ENCODE measurements around the gene PLCB4. TPM values are rescaled to one million over a fixed set of nuclear protein-coding genes. Genes with fewer than 3 reads are reported as not detected.

PLCB4 gene
- total and polyA plus RNA-seq, 2 experiments from 2014 or later = 6.5 to 16.1 TPM

DNA sequence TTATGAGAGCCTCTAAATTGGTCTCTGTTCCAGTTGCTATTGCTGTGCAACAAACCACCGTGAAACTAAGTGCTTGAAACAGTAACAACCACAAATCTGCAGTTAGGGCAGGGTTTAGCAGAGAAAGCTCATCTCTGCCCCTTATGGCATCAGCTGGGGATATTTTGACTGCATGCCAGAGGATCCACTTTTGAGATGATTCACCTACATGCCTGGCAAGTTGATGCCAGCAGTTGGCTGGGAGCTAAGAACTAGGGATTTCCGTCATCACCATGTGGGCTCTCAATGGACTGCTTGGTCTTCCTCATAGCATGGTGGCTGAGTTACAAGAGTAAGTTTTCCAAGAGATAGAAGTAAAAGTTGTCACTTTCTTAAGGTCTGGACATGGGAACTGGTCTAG lies 35.1 kb downstream of the PLCB4 start (continued):
- TF ChIP-seq, protein P1, sequence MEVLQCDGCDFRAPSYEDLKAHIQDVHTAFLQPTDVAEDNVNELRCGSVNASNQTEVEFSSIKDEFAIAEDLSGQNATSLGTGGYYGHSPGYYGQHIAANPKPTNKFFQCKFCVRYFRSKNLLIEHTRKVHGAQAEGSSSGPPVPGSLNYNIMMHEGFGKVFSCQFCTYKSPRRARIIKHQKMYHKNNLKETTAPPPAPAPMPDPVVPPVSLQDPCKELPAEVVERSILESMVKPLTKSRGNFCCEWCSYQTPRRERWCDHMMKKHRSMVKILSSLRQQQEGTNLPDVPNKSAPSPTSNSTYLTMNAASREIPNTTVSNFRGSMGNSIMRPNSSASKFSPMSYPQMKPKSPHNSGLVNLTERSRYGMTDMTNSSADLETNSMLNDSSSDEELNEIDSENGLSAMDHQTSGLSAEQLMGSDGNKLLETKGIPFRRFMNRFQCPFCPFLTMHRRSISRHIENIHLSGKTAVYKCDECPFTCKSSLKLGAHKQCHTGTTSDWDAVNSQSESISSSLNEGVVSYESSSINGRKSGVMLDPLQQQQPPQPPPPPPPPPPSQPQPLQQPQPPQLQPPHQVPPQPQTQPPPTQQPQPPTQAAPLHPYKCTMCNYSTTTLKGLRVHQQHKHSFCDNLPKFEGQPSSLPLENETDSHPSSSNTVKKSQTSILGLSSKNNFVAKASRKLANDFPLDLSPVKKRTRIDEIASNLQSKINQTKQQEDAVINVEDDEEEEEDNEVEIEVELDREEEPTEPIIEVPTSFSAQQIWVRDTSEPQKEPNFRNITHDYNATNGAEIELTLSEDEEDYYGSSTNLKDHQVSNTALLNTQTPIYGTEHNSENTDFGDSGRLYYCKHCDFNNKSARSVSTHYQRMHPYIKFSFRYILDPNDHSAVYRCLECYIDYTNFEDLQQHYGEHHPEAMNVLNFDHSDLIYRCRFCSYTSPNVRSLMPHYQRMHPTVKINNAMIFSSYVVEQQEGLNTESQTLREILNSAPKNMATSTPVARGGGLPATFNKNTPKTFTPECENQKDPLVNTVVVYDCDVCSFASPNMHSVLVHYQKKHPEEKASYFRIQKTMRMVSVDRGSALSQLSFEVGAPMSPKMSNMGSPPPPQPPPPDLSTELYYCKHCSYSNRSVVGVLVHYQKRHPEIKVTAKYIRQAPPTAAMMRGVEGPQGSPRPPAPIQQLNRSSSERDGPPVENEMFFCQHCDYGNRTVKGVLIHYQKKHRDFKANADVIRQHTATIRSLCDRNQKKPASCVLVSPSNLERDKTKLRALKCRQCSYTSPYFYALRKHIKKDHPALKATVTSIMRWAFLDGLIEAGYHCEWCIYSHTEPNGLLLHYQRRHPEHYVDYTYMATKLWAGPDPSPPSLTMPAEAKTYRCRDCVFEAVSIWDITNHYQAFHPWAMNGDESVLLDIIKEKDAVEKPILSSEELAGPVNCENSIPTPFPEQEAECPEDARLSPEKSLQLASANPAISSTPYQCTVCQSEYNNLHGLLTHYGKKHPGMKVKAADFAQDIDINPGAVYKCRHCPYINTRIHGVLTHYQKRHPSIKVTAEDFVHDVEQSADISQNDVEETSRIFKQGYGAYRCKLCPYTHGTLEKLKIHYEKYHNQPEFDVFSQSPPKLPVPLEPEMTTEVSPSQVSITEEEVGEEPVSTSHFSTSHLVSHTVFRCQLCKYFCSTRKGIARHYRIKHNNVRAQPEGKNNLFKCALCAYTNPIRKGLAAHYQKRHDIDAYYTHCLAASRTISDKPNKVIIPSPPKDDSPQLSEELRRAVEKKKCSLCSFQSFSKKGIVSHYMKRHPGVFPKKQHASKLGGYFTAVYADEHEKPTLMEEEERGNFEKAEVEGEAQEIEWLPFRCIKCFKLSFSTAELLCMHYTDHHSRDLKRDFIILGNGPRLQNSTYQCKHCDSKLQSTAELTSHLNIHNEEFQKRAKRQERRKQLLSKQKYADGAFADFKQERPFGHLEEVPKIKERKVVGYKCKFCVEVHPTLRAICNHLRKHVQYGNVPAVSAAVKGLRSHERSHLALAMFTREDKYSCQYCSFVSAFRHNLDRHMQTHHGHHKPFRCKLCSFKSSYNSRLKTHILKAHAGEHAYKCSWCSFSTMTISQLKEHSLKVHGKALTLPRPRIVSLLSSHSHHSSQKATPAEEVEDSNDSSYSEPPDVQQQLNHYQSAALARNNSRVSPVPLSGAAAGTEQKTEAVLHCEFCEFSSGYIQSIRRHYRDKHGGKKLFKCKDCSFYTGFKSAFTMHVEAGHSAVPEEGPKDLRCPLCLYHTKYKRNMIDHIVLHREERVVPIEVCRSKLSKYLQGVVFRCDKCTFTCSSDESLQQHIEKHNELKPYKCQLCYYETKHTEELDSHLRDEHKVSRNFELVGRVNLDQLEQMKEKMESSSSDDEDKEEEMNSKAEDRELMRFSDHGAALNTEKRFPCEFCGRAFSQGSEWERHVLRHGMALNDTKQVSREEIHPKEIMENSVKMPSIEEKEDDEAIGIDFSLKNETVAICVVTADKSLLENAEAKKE (CRISPR knock-in tag; IDR thresholded peaks at IDR 0.05) = no peak
- TF ChIP-seq POLR2AphosphoS5 (IDR thresholded peaks at IDR 0.05; ENCODE audit: low read depth) (no peak), ZNF114 (CRISPR knock-in tag; IDR thresholded peaks at IDR 0.05) (no peak), EZH2 (IDR thresholded peaks at IDR 0.05; ENCODE audit: low read depth, unreplicated experiment) (no peak), NANOG (IDR thresholded peaks at IDR 0.05; ENCODE audit: borderline replicate concordance) (no peak), EZH2phosphoT487 (IDR thresholded peaks at IDR 0.05; ENCODE audit: unreplicated experiment) (no peak), JUNB (IDR thresholded peaks at IDR 0.05; ENCODE audit: unreplicated experiment) (no peak), ZNF331 (CRISPR knock-in tag; IDR thresholded peaks at IDR 0.05; ENCODE audit: low read depth) (no peak), CREB1 (CRISPR knock-in tag; IDR thresholded peaks at IDR 0.05; ENCODE audit: low read depth) (no peak)
- TF ChIP-seq, protein P2, sequence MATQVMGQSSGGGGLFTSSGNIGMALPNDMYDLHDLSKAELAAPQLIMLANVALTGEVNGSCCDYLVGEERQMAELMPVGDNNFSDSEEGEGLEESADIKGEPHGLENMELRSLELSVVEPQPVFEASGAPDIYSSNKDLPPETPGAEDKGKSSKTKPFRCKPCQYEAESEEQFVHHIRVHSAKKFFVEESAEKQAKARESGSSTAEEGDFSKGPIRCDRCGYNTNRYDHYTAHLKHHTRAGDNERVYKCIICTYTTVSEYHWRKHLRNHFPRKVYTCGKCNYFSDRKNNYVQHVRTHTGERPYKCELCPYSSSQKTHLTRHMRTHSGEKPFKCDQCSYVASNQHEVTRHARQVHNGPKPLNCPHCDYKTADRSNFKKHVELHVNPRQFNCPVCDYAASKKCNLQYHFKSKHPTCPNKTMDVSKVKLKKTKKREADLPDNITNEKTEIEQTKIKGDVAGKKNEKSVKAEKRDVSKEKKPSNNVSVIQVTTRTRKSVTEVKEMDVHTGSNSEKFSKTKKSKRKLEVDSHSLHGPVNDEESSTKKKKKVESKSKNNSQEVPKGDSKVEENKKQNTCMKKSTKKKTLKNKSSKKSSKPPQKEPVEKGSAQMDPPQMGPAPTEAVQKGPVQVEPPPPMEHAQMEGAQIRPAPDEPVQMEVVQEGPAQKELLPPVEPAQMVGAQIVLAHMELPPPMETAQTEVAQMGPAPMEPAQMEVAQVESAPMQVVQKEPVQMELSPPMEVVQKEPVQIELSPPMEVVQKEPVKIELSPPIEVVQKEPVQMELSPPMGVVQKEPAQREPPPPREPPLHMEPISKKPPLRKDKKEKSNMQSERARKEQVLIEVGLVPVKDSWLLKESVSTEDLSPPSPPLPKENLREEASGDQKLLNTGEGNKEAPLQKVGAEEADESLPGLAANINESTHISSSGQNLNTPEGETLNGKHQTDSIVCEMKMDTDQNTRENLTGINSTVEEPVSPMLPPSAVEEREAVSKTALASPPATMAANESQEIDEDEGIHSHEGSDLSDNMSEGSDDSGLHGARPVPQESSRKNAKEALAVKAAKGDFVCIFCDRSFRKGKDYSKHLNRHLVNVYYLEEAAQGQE (IDR thresholded peaks at IDR 0.05; ENCODE audit: unreplicated experiment) = no peak

All from GM23338 (cell line).